IMR-90 (cell line): ENCODE measurements around the gene CROCC2. TPM values are rescaled to one million over a fixed set of nuclear protein-coding genes. Genes with fewer than 3 reads are reported as not detected.

Source experiments
- ATAC-seq: fragments of 200-7000 bp; cut with Tn5 transposase; 2 replicates; pipeline ENCODE4 v1.9.1; 2020; ENCODE audit warnings: low read depth, mild to moderate bottlenecking, moderate library complexity
- BruUV-seq: library from RNA; stranded (reverse); fragments of 400-500 nt; replicated peaks from 2 replicates; lab custom pipeline; 2021; lab: Mats Ljungman, UMichigan
- CTCF ChIA-PET: fragments of 300-600 bp; formaldehyde crosslinking; extraction: SDS; loops from one replicate; lab custom pipeline; 2021; ENCODE audit warnings: antibody characterized with exemption; lab: Yijun Ruan, JAX
- POLR2A ChIA-PET: fragments of 300-600 bp; sonication (Branson Sonifier 250); formaldehyde crosslinking; loops from one replicate; lab custom pipeline; 2022; ENCODE audit warnings: antibody characterized with exemption; ENCODE audit not compliant: unreplicated experiment; lab: Charles Lee
- DNase-seq: peaks from one replicate; pipeline ENCODE4 v3.0.0; 2013
- H2AFZ ChIP-seq: replicated peaks from 2 replicates; pipeline ENCODE3; 2013; ENCODE audit warnings: low read length, mild to moderate bottlenecking; ENCODE audit not compliant: poor library complexity
- H2AK5ac ChIP-seq: 2 replicates; pipeline ENCODE4 v1.6.1; 2013; ENCODE audit warnings: low read depth, low read length, inconsistent platforms
- H2AK9ac ChIP-seq: replicated peaks from 2 replicates; pipeline ENCODE3; 2013; ENCODE audit warnings: mild to moderate bottlenecking, low read depth, low read length, moderate library complexity; ENCODE audit not compliant: poor library complexity
- H2BK120ac ChIP-seq: 2 replicates; pipeline ENCODE4 v1.6.1; 2013; ENCODE audit warnings: low read depth, low read length, inconsistent platforms
- H2BK15ac ChIP-seq: 3 replicates; pipeline ENCODE4 v1.6.1; 2013; ENCODE audit warnings: low read depth, low read length, inconsistent platforms
- H2BK20ac ChIP-seq: 2 replicates; pipeline ENCODE4 v1.6.1; 2013; ENCODE audit warnings: low read depth, mild to moderate bottlenecking, inconsistent platforms, low read length, moderate library complexity
- H2BK5ac ChIP-seq: 2 replicates; pipeline ENCODE4 v1.6.1; 2013; ENCODE audit warnings: mild to moderate bottlenecking, low read depth, low read length, inconsistent platforms; ENCODE audit not compliant: poor library complexity, severe bottlenecking
- H3K14ac ChIP-seq: replicated peaks from 2 replicates; pipeline ENCODE4 v1.6.1; 2013; ENCODE audit warnings: low read depth, low read length, inconsistent platforms
- H3K18ac ChIP-seq: 2 replicates; pipeline ENCODE4 v1.6.1; 2013; ENCODE audit warnings: low read depth, low read length, control low read depth
- H3K23ac ChIP-seq: 2 replicates; pipeline ENCODE4 v1.6.1; 2013; ENCODE audit warnings: low read depth, low read length, inconsistent platforms
- H3K27ac ChIP-seq: 2 replicates; pipeline ENCODE4 v1.5.1; 2013; ENCODE audit warnings: mild to moderate bottlenecking, control low read depth, low read length; ENCODE audit not compliant: insufficient read depth
- H3K27me3 ChIP-seq: 2 replicates; pipeline ENCODE4 v1.6.1; 2013; ENCODE audit warnings: low read length; ENCODE audit not compliant: control insufficient read depth, insufficient read depth
- H3K36me3 ChIP-seq: 2 replicates; pipeline ENCODE4 v1.6.1; 2013; ENCODE audit warnings: low read length, mixed read lengths; ENCODE audit not compliant: control insufficient read depth, insufficient read depth
- H3K4ac ChIP-seq: 2 replicates; pipeline ENCODE4 v1.6.1; 2013; ENCODE audit warnings: low read depth, low read length, inconsistent platforms
- H3K4me1 ChIP-seq: 2 replicates; pipeline ENCODE4 v1.6.1; 2013; ENCODE audit warnings: low read length, mixed read lengths; ENCODE audit not compliant: control insufficient read depth, insufficient read depth
- H3K4me2 ChIP-seq: 2 replicates; pipeline ENCODE4 v1.6.1; 2013; ENCODE audit warnings: low read depth, mild to moderate bottlenecking, control low read depth, low read length, moderate library complexity
- H3K4me3 ChIP-seq: 2 replicates; pipeline ENCODE4 v1.5.1; 2013; ENCODE audit warnings: low read depth, mild to moderate bottlenecking, control low read depth, low read length, moderate library complexity; ENCODE audit not compliant: insufficient read depth
- H3K56ac ChIP-seq: 2 replicates; pipeline ENCODE4 v1.6.1; 2013; ENCODE audit warnings: low read length, inconsistent platforms; ENCODE audit not compliant: insufficient read depth; ENCODE audit errors: extremely low read depth
- H3K79me1 ChIP-seq, 2 experiments: 2 replicates each; pipeline ENCODE4 v1.6.1; 2013; ENCODE audit warnings: low read length in 2 of 2, inconsistent platforms in 1 of 2, low read depth in 1 of 2
- H3K9ac ChIP-seq: 2 replicates; pipeline ENCODE4 v1.6.1; 2013; ENCODE audit warnings: low read depth, low read length, control low read depth
- H3K9me1 ChIP-seq: 2 replicates; pipeline ENCODE4 v1.6.1; 2013; ENCODE audit warnings: low read length, inconsistent platforms; ENCODE audit not compliant: insufficient read depth
- H3K9me3 ChIP-seq: 2 replicates; pipeline ENCODE4 v1.6.1; 2013; ENCODE audit warnings: low read length; ENCODE audit not compliant: control insufficient read depth, insufficient read depth
- H4K20me1 ChIP-seq: 2 replicates; pipeline ENCODE4 v1.6.1; 2013; ENCODE audit warnings: low read length, inconsistent platforms; ENCODE audit not compliant: insufficient read depth
- H4K5ac ChIP-seq: 2 replicates; pipeline ENCODE4 v1.6.1; 2013; ENCODE audit warnings: mild to moderate bottlenecking, low read depth, low read length, control low read depth
- H4K8ac ChIP-seq, 2 experiments: 2 replicates each; pipeline ENCODE4 v1.6.1; 2013; ENCODE audit warnings: low read depth in 2 of 2, low read length in 2 of 2, control low read depth in 1 of 2, inconsistent platforms in 1 of 2
- H4K91ac ChIP-seq: 2 replicates; pipeline ENCODE4 v1.6.1; 2013; ENCODE audit warnings: low read depth, low read length, inconsistent platforms; ENCODE audit not compliant: insufficient read depth
- SMC3 ChIP-seq: fragments of 150-350 bp; IDR thresholded peaks from 2 replicates; pipeline ENCODE4 v1.6.1; 2016; ENCODE audit warnings: low read depth, mild to moderate bottlenecking, antibody characterized with exemption, low read length, moderate library complexity
- WGBS, 2 experiments: methylation state at CpG; one replicate each; pipeline versions ENCODE4 v1.1.5 to v1.1.7; 2013; ENCODE audit warnings: missing lambda C conversion rate in 2 of 2; ENCODE audit not compliant: insufficient read length in 1 of 2; ENCODE audit errors: extremely low coverage in 2 of 2; 5-methylcytosine and 5-hydroxymethylcytosine counted together
- dilution Hi-C: fragments of 300-500 bp; cut with HindIII; formaldehyde crosslinking; loops from one replicate; pipeline ENCODE4 v1.14.3; 2018; ENCODE audit warnings: low sequenced_read_pairs; ENCODE audit not compliant: unreplicated experiment
- in situ Hi-C: fragments of 300-500 bp; cut with MboI; formaldehyde crosslinking; loops from 3 replicates; pipeline ENCODE4 v1.14.3; 2019; ENCODE audit warnings: low sequenced_read_pairs, inconsistent platforms, mixed read lengths
- intact Hi-C: fragments of 100-400 bp; cut with micrococcal nuclease; formaldehyde crosslinking; loops from 2 replicates; pipeline ENCODE4 v1.10.0; 2022
- polyA plus RNA-seq, 3 experiments: library from polyadenylated mRNA; depleted of rRNA; stranded (reverse); fragments of >200 nt; gene quantifications; 2 replicates each; pipeline ENCODE4 v1.2.3, GENCODE V29; 2012; ENCODE audit warnings: low replicate concordance in 1 of 3
- total RNA-seq: library from RNA; depleted of rRNA; stranded (reverse); fragments of >200 nt; gene quantifications from 2 replicates; pipeline ENCODE4 v1.2.3, GENCODE V29; 2012

CROCC2 gene
- total and polyA plus RNA-seq, 2 of the 4 experiments (the other 2 are of a cell fraction), result not detected

- Histone ChIP-seq H3K14ac (no peak overlapping the region), H2BK15ac (no peak overlapping the region), H4K8ac (no peak overlapping the region), H2BK5ac (no peak overlapping the region), H3K79me1 (no peaks in the 10 kb centered on the region; a peak in 1 of 4 replicates), H3K4me3 (peak overlapping the region; percentile 55), H3K56ac (no peak overlapping the region), H3K23ac (no peak overlapping the region), H4K20me1 (no peaks in the 10 kb centered on the region), H2BK20ac (no peak overlapping the region), H3K9me3 (peaks cover 11% of the 10 kb centered on the region), H3K9ac (peak overlapping the region; percentile 16; the same call in 1 of the 2 replicates), H4K5ac (no peak overlapping the region), H3K4me2 (peak overlapping the region; percentile 75), H2AK9ac (peak overlapping the region; percentile 48), H3K27ac (no peak overlapping the region; the same call in 1 of the 2 replicates), H3K4ac (no peak overlapping the region), H3K36me3 (peaks cover 36% of the 10 kb centered on the region), H2BK120ac (no peak overlapping the region), H2AFZ (peak overlapping the region; percentile 90), H4K91ac (no peak overlapping the region), H3K9me1 (peaks cover 4% of the 10 kb centered on the region; the same call in 1 of the 2 replicates), H3K18ac (no peak overlapping the region), H3K4me1 (peaks cover 23% of the 10 kb centered on the region; the same call in 1 of the 2 replicates), H3K27me3 (no peaks in the 10 kb centered on the region), H2AK5ac (no peak overlapping the region)
- CTCF ChIA-PET, result no interaction called here
- no peak for TF ChIP-seq SMC3
- peak; percentile 38 for ATAC-seq
- POLR2A ChIA-PET, result interaction anchor here (0.7 kb wide), 1 partner anchor 10 kb away, joined by 3 read pairs; no protein-coding TSS in a partner anchor
- dilution Hi-C loops, result no loop called here
- in situ Hi-C loops, result no loop called here
- no TSS peak for BruUV-seq
- no peak for DNase-seq
- 4% methylated on average over 38 of the region's 71 CpGs; no CpG with 5 or more reads in 1 of the 2 experiments for WGBS, 2 experiments
- intact Hi-C loops, result loop anchor here (2.0 to 10.0 kb wide), 3 partner anchors 84 to 434 kb away; partner anchors contain the start of genes DUSP28 and RNPEPL1
Observed at GRCh38 chr2:240998995-240999791, 93.1 kb downstream of the CROCC2 start.
